Astrocyte (in vitro differentiated cells and primary cell): ENCODE results near the gene BATF3. TPM values are rescaled to one million over a fixed set of nuclear protein-coding genes. Genes with fewer than 3 reads are reported as not detected.

Source experiments
- DNase-seq: peaks from one replicate; pipeline ENCODE4 v3.0.0-alpha.2; 2010; ENCODE audit warnings: low read depth
- FAIRE-seq: peaks from 2 replicates; lab custom pipeline; 2011; peaks lifted over from hg19 to GRCh38; lab: Jason Lieb, UNC
- H2AFZ ChIP-seq: 2 replicates; pipeline ENCODE4 v1.6.0; 2012; ENCODE audit warnings: low read depth, low read length, inconsistent platforms
- H3K27ac ChIP-seq: 2 replicates; pipeline ENCODE4 v1.5.1; 2011; ENCODE audit warnings: low read depth, low read length, inconsistent platforms
- H3K27me3 ChIP-seq: 2 replicates; pipeline ENCODE4 v1.6.0; 2011; ENCODE audit warnings: low read length, inconsistent platforms; ENCODE audit not compliant: insufficient read depth
- H3K36me3 ChIP-seq: 2 replicates; pipeline ENCODE4 v1.5.1; 2011; ENCODE audit warnings: low read length, inconsistent platforms; ENCODE audit not compliant: insufficient read depth
- H3K4me1 ChIP-seq: 2 replicates; pipeline ENCODE4 v1.5.1; 2011; ENCODE audit warnings: low read length, inconsistent platforms; ENCODE audit not compliant: insufficient read depth
- H3K4me2 ChIP-seq: 2 replicates; pipeline ENCODE4 v1.6.0; 2012; ENCODE audit warnings: low read length, inconsistent platforms
- H3K4me3 ChIP-seq: 2 replicates; pipeline ENCODE4 v1.5.1; 2011; ENCODE audit warnings: low read depth, mild to moderate bottlenecking, low read length, inconsistent platforms; ENCODE audit not compliant: insufficient read depth
- H3K79me2 ChIP-seq: 2 replicates; pipeline ENCODE4 v1.6.0; 2012; ENCODE audit warnings: mild to moderate bottlenecking, low read length, inconsistent platforms; ENCODE audit not compliant: insufficient read depth
- H3K9ac ChIP-seq: 2 replicates; pipeline ENCODE4 v1.6.0; 2012; ENCODE audit warnings: mild to moderate bottlenecking, low read length, inconsistent platforms
- H3K9me3 ChIP-seq: 2 replicates; pipeline ENCODE4 v1.5.1; 2012; ENCODE audit warnings: low read depth, mild to moderate bottlenecking, low read length, inconsistent platforms; ENCODE audit not compliant: insufficient read depth
- H4K20me1 ChIP-seq: 2 replicates; pipeline ENCODE4 v1.6.0; 2012; ENCODE audit warnings: low read length, inconsistent platforms; ENCODE audit not compliant: insufficient read depth
- H3K27ac Mint-ChIP-seq: one replicate; pipeline ENCODE4 v1.8.0; 2021; ENCODE audit warnings: mild to moderate bottlenecking, mixed read lengths; ENCODE audit not compliant: unreplicated experiment
- H3K27me3 Mint-ChIP-seq: one replicate; pipeline ENCODE4 v1.8.0; 2021; ENCODE audit warnings: low read depth, mixed read lengths; ENCODE audit not compliant: unreplicated experiment
- H3K36me3 Mint-ChIP-seq: one replicate; pipeline ENCODE4 v1.8.0; 2021; ENCODE audit warnings: low read depth, mixed read lengths; ENCODE audit not compliant: unreplicated experiment
- H3K4me1 Mint-ChIP-seq: one replicate; pipeline ENCODE4 v1.8.0; 2021; ENCODE audit warnings: low read depth, mixed read lengths; ENCODE audit not compliant: unreplicated experiment
- H3K4me3 Mint-ChIP-seq: one replicate; pipeline ENCODE4 v1.8.0; 2021; ENCODE audit warnings: mild to moderate bottlenecking, moderate library complexity, mixed read lengths; ENCODE audit not compliant: unreplicated experiment
- H3K9me3 Mint-ChIP-seq: one replicate; pipeline ENCODE4 v1.8.0; 2021; ENCODE audit warnings: mild to moderate bottlenecking, mixed read lengths; ENCODE audit not compliant: unreplicated experiment
- EZH2 ChIP-seq: IDR thresholded peaks from 2 replicates; pipeline ENCODE4 v1.6.1; 2012; ENCODE audit warnings: mild to moderate bottlenecking, low read length, inconsistent platforms; ENCODE audit not compliant: insufficient read depth
- total RNA-seq: library from RNA; stranded (reverse); gene quantifications from 2 replicates; pipeline ENCODE4 v1.2.1, GENCODE V29; 2021
- TF ChIP-seq, protein P1 (sequence below): IDR thresholded peaks from 2 replicates; pipeline ENCODE4 v1.5.1; 2011; ENCODE audit warnings: low read depth, mild to moderate bottlenecking, inconsistent platforms, low read length, moderate library complexity; ENCODE audit not compliant: insufficient read depth

The BATF3 gene
- total RNA-seq, 1 donor from 2014 or later: 1.9 TPM

DNA sequence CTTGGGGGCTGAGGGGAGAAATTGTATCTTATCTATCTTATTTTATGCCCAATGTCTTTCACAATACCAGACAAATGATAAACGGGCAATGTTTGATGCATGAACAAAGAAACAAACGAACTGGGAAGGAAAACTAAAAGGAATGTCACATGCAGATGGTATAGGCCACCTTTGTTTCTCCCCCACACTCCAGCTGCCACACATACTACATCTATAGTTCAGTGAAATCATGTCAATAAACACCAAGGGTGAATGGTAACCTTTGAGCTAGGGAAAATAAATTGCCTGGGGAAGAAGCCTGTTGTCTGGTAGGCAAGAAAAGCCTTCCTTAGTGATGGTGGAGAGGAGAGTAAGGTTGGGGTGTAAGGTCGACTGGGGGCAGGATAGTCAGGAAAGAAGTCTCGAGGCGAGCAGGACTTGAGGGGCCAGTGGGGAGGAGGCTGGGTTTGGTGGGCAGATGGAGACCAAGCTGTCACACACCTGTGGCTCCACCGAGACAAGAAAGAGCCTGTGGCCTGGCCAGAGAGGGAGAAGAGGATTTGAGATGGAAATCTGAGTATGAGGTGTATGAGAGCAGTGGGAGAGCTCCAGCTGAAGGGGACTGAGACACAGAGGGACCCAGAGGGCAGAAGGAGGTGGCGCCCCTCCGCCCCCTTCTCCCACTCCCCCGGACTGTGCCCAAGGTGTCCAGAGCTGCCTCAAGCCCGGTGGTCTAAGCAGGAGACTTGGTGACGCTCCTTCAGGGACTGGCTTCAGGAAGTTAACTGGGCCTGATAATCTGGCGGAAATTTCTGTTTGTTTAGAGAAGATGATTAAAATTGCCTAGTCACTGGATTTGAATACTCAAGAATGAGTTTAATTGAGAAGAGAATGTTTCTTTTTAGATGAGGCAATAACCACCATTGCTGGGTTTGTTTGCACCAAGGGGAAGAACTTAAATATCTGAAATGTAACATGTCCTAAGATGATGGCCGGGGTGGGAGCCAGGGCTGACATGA is 53.8 kb downstream of the BATF3 start:
- no peaks in the 10 kb centered on the region for H3K36me3 Mint-ChIP-seq
- no peak for DNase-seq
- TF ChIP-seq, protein P1, sequence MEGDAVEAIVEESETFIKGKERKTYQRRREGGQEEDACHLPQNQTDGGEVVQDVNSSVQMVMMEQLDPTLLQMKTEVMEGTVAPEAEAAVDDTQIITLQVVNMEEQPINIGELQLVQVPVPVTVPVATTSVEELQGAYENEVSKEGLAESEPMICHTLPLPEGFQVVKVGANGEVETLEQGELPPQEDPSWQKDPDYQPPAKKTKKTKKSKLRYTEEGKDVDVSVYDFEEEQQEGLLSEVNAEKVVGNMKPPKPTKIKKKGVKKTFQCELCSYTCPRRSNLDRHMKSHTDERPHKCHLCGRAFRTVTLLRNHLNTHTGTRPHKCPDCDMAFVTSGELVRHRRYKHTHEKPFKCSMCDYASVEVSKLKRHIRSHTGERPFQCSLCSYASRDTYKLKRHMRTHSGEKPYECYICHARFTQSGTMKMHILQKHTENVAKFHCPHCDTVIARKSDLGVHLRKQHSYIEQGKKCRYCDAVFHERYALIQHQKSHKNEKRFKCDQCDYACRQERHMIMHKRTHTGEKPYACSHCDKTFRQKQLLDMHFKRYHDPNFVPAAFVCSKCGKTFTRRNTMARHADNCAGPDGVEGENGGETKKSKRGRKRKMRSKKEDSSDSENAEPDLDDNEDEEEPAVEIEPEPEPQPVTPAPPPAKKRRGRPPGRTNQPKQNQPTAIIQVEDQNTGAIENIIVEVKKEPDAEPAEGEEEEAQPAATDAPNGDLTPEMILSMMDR: no peak
- TF ChIP-seq EZH2: no peak
- H3K27me3 Mint-ChIP-seq: peaks cover 18% of the 10 kb centered on the region
- Histone ChIP-seq H3K9ac (no peak overlapping the region), H4K20me1 (no peaks in the 10 kb centered on the region), H3K4me3 (no peak overlapping the region), H3K4me1 (no peaks in the 10 kb centered on the region), H3K4me2 (no peak overlapping the region), H3K27ac (no peak overlapping the region), H3K27me3 (no peaks in the 10 kb centered on the region), H2AFZ (no peak overlapping the region), H3K9me3 (no peaks in the 10 kb centered on the region), H3K79me2 (no peaks in the 10 kb centered on the region), H3K36me3 (no peaks in the 10 kb centered on the region)
- no peak overlapping the region for H3K4me3 Mint-ChIP-seq
- FAIRE-seq: no peak
- peaks cover 3% of the 10 kb centered on the region for H3K9me3 Mint-ChIP-seq
- peaks cover 2% of the 10 kb centered on the region for H3K4me1 Mint-ChIP-seq
- H3K27ac Mint-ChIP-seq: no peak overlapping the region

DNA sequence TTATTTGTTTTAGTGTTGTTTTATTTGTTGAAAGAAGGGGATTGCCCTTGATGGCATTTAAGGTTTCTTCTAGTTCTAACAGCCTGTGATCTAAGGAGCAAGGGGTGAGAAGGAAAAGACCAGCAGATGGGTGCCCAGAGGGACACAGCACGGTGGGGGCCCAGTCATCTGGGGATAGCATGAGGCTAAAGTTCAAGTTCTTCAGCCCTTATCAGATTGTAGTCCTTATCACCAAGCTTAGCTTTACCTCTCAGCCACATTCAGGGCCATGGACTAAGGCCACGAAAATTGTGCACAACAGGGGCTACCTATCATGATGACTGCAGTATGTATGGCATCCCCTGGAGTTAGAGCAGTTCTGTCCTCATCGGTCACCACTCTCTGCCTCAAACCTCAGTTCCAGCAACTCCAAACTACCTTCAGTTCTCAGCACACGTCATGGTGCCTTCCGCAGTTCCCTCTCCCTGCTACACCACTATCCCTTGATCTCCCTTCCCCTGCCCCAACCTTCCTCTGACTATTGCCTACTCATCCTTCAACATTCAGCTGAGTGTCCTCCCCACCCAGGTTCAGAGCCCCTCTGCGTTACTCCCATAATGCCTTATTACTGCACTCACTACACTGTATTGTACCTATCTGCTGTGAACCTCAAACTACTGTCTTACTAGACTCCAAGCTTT is 54.6 kb downstream of the BATF3 start:
- peaks cover 23% of the 10 kb centered on the region for H3K27me3 Mint-ChIP-seq
- H3K27ac Mint-ChIP-seq: no peak overlapping the region
- H3K79me2 ChIP-seq: no peaks in the 10 kb centered on the region
- H3K4me2 ChIP-seq: no peak overlapping the region
- H3K4me1 ChIP-seq: no peaks in the 10 kb centered on the region
- no peak overlapping the region for H3K4me3 Mint-ChIP-seq
- H3K4me1 Mint-ChIP-seq: peaks cover 2% of the 10 kb centered on the region
- FAIRE-seq (no peak), DNase-seq (no peak)
- H3K9me3 Mint-ChIP-seq: peaks cover 3% of the 10 kb centered on the region
- no peaks in the 10 kb centered on the region for H3K27me3 ChIP-seq
- H4K20me1 ChIP-seq: no peaks in the 10 kb centered on the region
- H3K4me3 ChIP-seq: no peak overlapping the region
- H3K9me3 ChIP-seq: no peaks in the 10 kb centered on the region
- H3K27ac ChIP-seq: no peak overlapping the region
- no peak for TF ChIP-seq EZH2
- TF ChIP-seq, protein P1: no peak
- no peaks in the 10 kb centered on the region for H3K36me3 ChIP-seq
- no peak overlapping the region for H3K9ac ChIP-seq
- no peak overlapping the region for H2AFZ ChIP-seq
- no peaks in the 10 kb centered on the region for H3K36me3 Mint-ChIP-seq
